Osteoblast (primary cell): ENCODE data around the gene ADAM19. TPM values are rescaled to one million over a fixed set of nuclear protein-coding genes. Genes with fewer than 3 reads are reported as not detected.

Source experiments
- DNase-seq: peaks from one replicate; pipeline ENCODE4 v3.0.0; 2011; ENCODE audit warnings: low spot score, mixed read lengths; ENCODE audit not compliant: insufficient read length; ENCODE audit errors: missing footprints
- H2AFZ ChIP-seq: 2 replicates; pipeline ENCODE4 v1.6.0; 2011; ENCODE audit warnings: mild to moderate bottlenecking, low read length
- H3K27ac ChIP-seq: 2 replicates; pipeline ENCODE4 v1.5.1; 2011; ENCODE audit warnings: mild to moderate bottlenecking, low read depth, low read length, moderate library complexity
- H3K27me3 ChIP-seq: 2 replicates; pipeline ENCODE4 v1.6.0; 2012; ENCODE audit warnings: mild to moderate bottlenecking, control low read depth, inconsistent platforms, low read length, moderate library complexity; ENCODE audit not compliant: insufficient read depth
- H3K36me3 ChIP-seq: 2 replicates; pipeline ENCODE4 v1.5.1; 2011; ENCODE audit warnings: mild to moderate bottlenecking, low read length, control low read depth, moderate library complexity; ENCODE audit not compliant: insufficient read depth
- H3K4me1 ChIP-seq: 2 replicates; pipeline ENCODE4 v1.5.1; 2011; ENCODE audit warnings: mild to moderate bottlenecking, low read length, control low read depth, moderate library complexity; ENCODE audit not compliant: insufficient read depth
- H3K4me2 ChIP-seq: 2 replicates; pipeline ENCODE4 v1.6.0; 2011; ENCODE audit warnings: mild to moderate bottlenecking, low read length; ENCODE audit not compliant: insufficient read depth
- H3K4me3 ChIP-seq: fragments of 200-600 bp; sonication (generic); 3 replicates; pipeline ENCODE4 v1.5.1; 2012; ENCODE audit warnings: mild to moderate bottlenecking, low read length, inconsistent platforms; ENCODE audit not compliant: insufficient read depth
- H3K79me2 ChIP-seq: 2 replicates; pipeline ENCODE4 v1.6.0; 2012; ENCODE audit warnings: mild to moderate bottlenecking, low read length, control low read depth, inconsistent platforms; ENCODE audit not compliant: insufficient read depth
- H3K9me3 ChIP-seq: 2 replicates; pipeline ENCODE4 v1.5.1; 2011; ENCODE audit warnings: low read depth, low read length, control low read depth
- H4K20me1 ChIP-seq: 2 replicates; pipeline ENCODE4 v1.6.0; 2012; ENCODE audit warnings: mild to moderate bottlenecking, low read length, control low read depth; ENCODE audit not compliant: insufficient read depth
- CTCF ChIP-seq: IDR thresholded peaks from 2 replicates; pipeline ENCODE4 v1.5.1; 2011; ENCODE audit warnings: mild to moderate bottlenecking, low read depth, low read length, moderate library complexity; ENCODE audit errors: extremely low read depth
- total RNA-seq: library from RNA; depleted of rRNA; stranded (reverse); fragments of >200 nt; gene quantifications from 2 replicates; pipeline ENCODE4 v1.2.3, GENCODE V29; 2012

Gene ADAM19
- total RNA-seq, 1 donor: 14.5 TPM

GRCh38 chr5:157473383-157474320 is 101.9 kb downstream of the ADAM19 start:
- peak; percentile 84 for DNase-seq
- H4K20me1 ChIP-seq: no peaks in the 10 kb centered on the region
- peaks cover 1% of the 10 kb centered on the region for H3K36me3 ChIP-seq
- TF ChIP-seq CTCF: peak; percentile 37
- H3K27me3 ChIP-seq: no peaks in the 10 kb centered on the region
- peak overlapping the region; percentile 42 for H3K27ac ChIP-seq
- H3K79me2 ChIP-seq: no peaks in the 10 kb centered on the region
- H3K4me2 ChIP-seq: peak overlapping the region; percentile 21
- H3K4me1 ChIP-seq: peaks cover 14% of the 10 kb centered on the region
- peak overlapping the region; percentile 49 for H2AFZ ChIP-seq
- no peaks in the 10 kb centered on the region for H3K9me3 ChIP-seq
- H3K4me3 ChIP-seq: no peak overlapping the region

GRCh38 chr5:157471709-157472108 is 103.9 kb downstream of the ADAM19 start:
- no peaks in the 10 kb centered on the region for H3K9me3 ChIP-seq
- H3K4me2 ChIP-seq: no peak overlapping the region
- DNase-seq: no peak
- H3K27ac ChIP-seq: no peak overlapping the region
- H4K20me1 ChIP-seq: no peaks in the 10 kb centered on the region
- H3K36me3 ChIP-seq: no peaks in the 10 kb centered on the region
- no peak overlapping the region for H3K4me3 ChIP-seq
- H3K4me1 ChIP-seq: peaks cover 14% of the 10 kb centered on the region
- H2AFZ ChIP-seq: no peak overlapping the region
- H3K27me3 ChIP-seq: no peaks in the 10 kb centered on the region
- peak; percentile 74 for TF ChIP-seq CTCF
- H3K79me2 ChIP-seq: no peaks in the 10 kb centered on the region

GRCh38 chr5:157470631-157471030 is 104.9 kb downstream of the ADAM19 start:
- H3K4me2 ChIP-seq: no peak overlapping the region
- no peaks in the 10 kb centered on the region for H3K36me3 ChIP-seq
- H4K20me1 ChIP-seq: no peaks in the 10 kb centered on the region
- no peaks in the 10 kb centered on the region for H3K9me3 ChIP-seq
- no peak for DNase-seq
- H3K27ac ChIP-seq: no peak overlapping the region
- H3K4me1 ChIP-seq: peaks cover 14% of the 10 kb centered on the region
- no peak overlapping the region for H2AFZ ChIP-seq
- no peaks in the 10 kb centered on the region for H3K27me3 ChIP-seq
- H3K4me3 ChIP-seq: no peak overlapping the region
- TF ChIP-seq CTCF: no peak
- no peaks in the 10 kb centered on the region for H3K79me2 ChIP-seq

GRCh38 chr5:157469687-157470086 is 105.9 kb downstream of the ADAM19 start:
- Histone ChIP-seq H4K20me1 (no peaks in the 10 kb centered on the region), H3K9me3 (no peaks in the 10 kb centered on the region), H3K36me3 (no peaks in the 10 kb centered on the region), H3K4me1 (peaks cover 17% of the 10 kb centered on the region), H3K4me3 (no peak overlapping the region), H3K27ac (no peak overlapping the region), H3K4me2 (peak overlapping the region; percentile 2), H3K79me2 (no peaks in the 10 kb centered on the region), H2AFZ (peak overlapping the region; percentile 4), H3K27me3 (no peaks in the 10 kb centered on the region)
- no peak for DNase-seq
- no peak for TF ChIP-seq CTCF
